ENCODE results near the gene CEP131. TPM values are rescaled to one million over a fixed set of nuclear protein-coding genes. Genes with fewer than 3 reads are reported as not detected.
A peak's percentile ranks its signal among the peaks of the same experiment; 100 is the strongest.

Gene CEP131
- total RNA-seq (10 to 100 TPM in 2 of 5 experiments, 1 to 10 TPM in 3; 8.1 to 13.0 (median 10.0) TPM), polyA plus RNA-seq (1 to 10 TPM; 2.7 to 7.6 TPM), total RNA-seq (21.4 reads per million, percentile 52 among the genes with 10 or more reads in this experiment)

GRCh38 chr17:81222906-81223761 lies at the start of gene CEP131:
Gene CEP131, minus strand, starts transcription at chr17:81222965. Its CDS starts 2,909 bp downstream, at chr17:81220056.
- H3K4me3 Mint-ChIP-seq = peak within 1 kb of the TSS; percentile 74 to 89 (median 86)
- H3K27ac Mint-ChIP-seq = peak within 1 kb of the TSS; percentile 7 to 84 (median 74)
- Histone ChIP-seq H3K36me3 (ENCODE audit: control insufficient read depth in 2 of 3, insufficient read depth in 3 of 3, low read length in 3 of 3) (peaks cover 0 to 6% (median 0%) of the 10 kb centered on the region in 3 experiments), H3K27ac (ENCODE audit: low read depth, low read length) (peak within 1 kb of the TSS; percentile 68), H3K27me3 (ENCODE audit: control insufficient read depth in 2 of 2, insufficient read depth in 2 of 2, low read length in 2 of 2) (no peaks in the 10 kb centered on the region), H3K4me3 (ENCODE audit: low read length) (peak within 1 kb of the TSS; percentile 60), H3K9me3 (ENCODE audit: control insufficient read depth in 2 of 3, low read length in 3 of 3) (no peaks in the 10 kb centered on the region), H3K4me1 (ENCODE audit: control insufficient read depth in 2 of 2, insufficient read depth in 2 of 2, low read length in 2 of 2) (peaks cover 11 to 19% of the 10 kb centered on the region in 2 donors)
- peaks cover 0 to 8% (median 4%) of the 10 kb centered on the region in 5 donors for H3K36me3 Mint-ChIP-seq
- intact Hi-C loops (cut with micrococcal nuclease) = loop anchor here (1.0 to 10.0 kb wide), 12 partner anchors 16 to 1186 kb away; partner anchors contain the start of genes NDUFAF8 (in 2 of the 2), RNF213 (in 2 of the 2), TEPSIN (in 2 of the 2) and CCDC40 (in 1 of the 2)
- ATAC-seq = peak; percentile 96
- CTCF ChIA-PET = interaction anchor here (1.0 kb wide), 1 partner anchor 200 kb away, joined by 3 read pairs; no protein-coding TSS in a partner anchor
- POLR2A ChIA-PET = interaction anchor here (0.6 to 1.3 kb wide), 6 partner anchors 12 to 954 kb away, joined by 3 to 24 read pairs (median 4); partner anchors contain the start of genes ACTG1, ARL16, HGS and NDUFAF8
- peaks cover 0 to 8% (median 0%) of the 10 kb centered on the region in 5 donors for H3K27me3 Mint-ChIP-seq
- no peaks in the 10 kb centered on the region for H3K9me3 Mint-ChIP-seq
- DNase-seq = peak; percentile 96 to 100 (median 98)
- peaks cover 13 to 24% (median 20%) of the 10 kb centered on the region in 7 donors for H3K4me1 Mint-ChIP-seq

GRCh38 chr17:81271226-81271625 lies 48.5 kb upstream of the CEP131 start:
- no peak overlapping the region for H3K4me3 ChIP-seq (ENCODE audit: low read length)
- Mint-ChIP-seq H3K4me1 (peaks cover 0 to 19% (median 12%) of the 10 kb centered on the region in 7 donors), H3K9me3 (no peaks in the 10 kb centered on the region), H3K4me3 (no peak overlapping the region), H3K27me3 (no peaks in the 10 kb centered on the region), H3K27ac (peak overlapping the region in 1 of 9 donors; percentile 62), H3K36me3 (peaks cover 6 to 39% (median 21%) of the 10 kb centered on the region in 5 donors)
- intact Hi-C loops (cut with micrococcal nuclease) = no loop called here
- no peaks in the 10 kb centered on the region for H3K4me1 ChIP-seq (ENCODE audit: control insufficient read depth in 2 of 2, insufficient read depth in 2 of 2, low read length in 2 of 2)
- no peak for ATAC-seq
- ChIA-PET CTCF (no interaction called here), POLR2A (no interaction called here)
- H3K27me3 ChIP-seq (ENCODE audit: control insufficient read depth in 2 of 2, insufficient read depth in 2 of 2, low read length in 2 of 2) = no peaks in the 10 kb centered on the region
- peaks cover 0 to 85% (median 8%) of the 10 kb centered on the region in 3 experiments for H3K36me3 ChIP-seq (ENCODE audit: control insufficient read depth in 2 of 3, insufficient read depth in 3 of 3, low read length in 3 of 3)
- H3K27ac ChIP-seq (ENCODE audit: low read depth, low read length) = no peak overlapping the region
- no peak for DNase-seq
- H3K9me3 ChIP-seq (ENCODE audit: control insufficient read depth in 2 of 3, low read length in 3 of 3) = no peaks in the 10 kb centered on the region

GRCh38 chr17:81270279-81270678 lies 47.5 kb upstream of the CEP131 start:
- DNase-seq (no peak), ATAC-seq (no peak)
- no peaks in the 10 kb centered on the region for H3K27me3 Mint-ChIP-seq
- H3K27ac Mint-ChIP-seq = no peak overlapping the region
- H3K27ac ChIP-seq (ENCODE audit: low read depth, low read length) = no peak overlapping the region
- ChIA-PET CTCF (no interaction called here), POLR2A (no interaction called here)
- peaks cover 0 to 19% (median 12%) of the 10 kb centered on the region in 7 donors for H3K4me1 Mint-ChIP-seq
- no peaks in the 10 kb centered on the region for H3K4me1 ChIP-seq (ENCODE audit: control insufficient read depth in 2 of 2, insufficient read depth in 2 of 2, low read length in 2 of 2)
- no peaks in the 10 kb centered on the region for H3K9me3 Mint-ChIP-seq
- no peaks in the 10 kb centered on the region for H3K9me3 ChIP-seq (ENCODE audit: control insufficient read depth in 2 of 3, low read length in 3 of 3)
- intact Hi-C loops (cut with micrococcal nuclease) = no loop called here
- H3K27me3 ChIP-seq (ENCODE audit: control insufficient read depth in 2 of 2, insufficient read depth in 2 of 2, low read length in 2 of 2) = no peaks in the 10 kb centered on the region
- no peak overlapping the region for H3K4me3 ChIP-seq (ENCODE audit: low read length)
- H3K4me3 Mint-ChIP-seq = no peak overlapping the region
- peaks cover 0 to 84% (median 8%) of the 10 kb centered on the region in 3 experiments for H3K36me3 ChIP-seq (ENCODE audit: control insufficient read depth in 2 of 3, insufficient read depth in 3 of 3, low read length in 3 of 3)
- peaks cover 15 to 43% (median 24%) of the 10 kb centered on the region in 5 donors for H3K36me3 Mint-ChIP-seq

- POLR2A ChIA-PET = interaction anchor here (0.5 kb wide), 1 partner anchor 18 kb away, joined by 3 read pairs; no protein-coding TSS in a partner anchor
- peak overlapping the region in 3 of 9 donors; percentile 12 to 59 (median 15) for H3K27ac Mint-ChIP-seq
- no peak for ATAC-seq
- Histone ChIP-seq H3K36me3 (ENCODE audit: control insufficient read depth in 2 of 3, insufficient read depth in 3 of 3, low read length in 3 of 3) (peaks cover 0 to 83% (median 5%) of the 10 kb centered on the region in 3 experiments), H3K4me1 (ENCODE audit: control insufficient read depth in 2 of 2, insufficient read depth in 2 of 2, low read length in 2 of 2) (no peaks in the 10 kb centered on the region), H3K4me3 (ENCODE audit: low read length) (no peak overlapping the region), H3K27me3 (ENCODE audit: control insufficient read depth in 2 of 2, insufficient read depth in 2 of 2, low read length in 2 of 2) (no peaks in the 10 kb centered on the region), H3K9me3 (ENCODE audit: control insufficient read depth in 2 of 3, low read length in 3 of 3) (no peaks in the 10 kb centered on the region), H3K27ac (ENCODE audit: low read depth, low read length) (no peak overlapping the region)
- no peak overlapping the region for H3K4me3 Mint-ChIP-seq
- peaks cover 13 to 41% (median 15%) of the 10 kb centered on the region in 5 donors for H3K36me3 Mint-ChIP-seq
- no peaks in the 10 kb centered on the region for H3K9me3 Mint-ChIP-seq
- DNase-seq = no peak
- H3K27me3 Mint-ChIP-seq = no peaks in the 10 kb centered on the region
- CTCF ChIA-PET = interaction anchor here (0.5 to 0.8 kb wide), 3 partner anchors 18 to 614 kb away, joined by 3 to 7 read pairs (median 5); no protein-coding TSS in a partner anchor
- H3K4me1 Mint-ChIP-seq = peaks cover 0 to 14% (median 4%) of the 10 kb centered on the region in 7 donors
- intact Hi-C loops (cut with micrococcal nuclease) = no loop called here
Observed at GRCh38 chr17:81267390-81268067, 44.8 kb upstream of the CEP131 start.

- DNase-seq = no peak
- ChIA-PET CTCF (no interaction called here), POLR2A (no interaction called here)
- no peaks in the 10 kb centered on the region for H3K27me3 Mint-ChIP-seq
- H3K9me3 Mint-ChIP-seq = no peaks in the 10 kb centered on the region
- Histone ChIP-seq H3K4me1 (ENCODE audit: control insufficient read depth in 2 of 2, insufficient read depth in 2 of 2, low read length in 2 of 2) (no peaks in the 10 kb centered on the region), H3K27ac (ENCODE audit: low read depth, low read length) (no peak overlapping the region), H3K27me3 (ENCODE audit: control insufficient read depth in 2 of 2, insufficient read depth in 2 of 2, low read length in 2 of 2) (no peaks in the 10 kb centered on the region), H3K4me3 (ENCODE audit: low read length) (no peak overlapping the region), H3K9me3 (ENCODE audit: control insufficient read depth in 2 of 3, low read length in 3 of 3) (no peaks in the 10 kb centered on the region), H3K36me3 (ENCODE audit: control insufficient read depth in 2 of 3, insufficient read depth in 3 of 3, low read length in 3 of 3) (peaks cover 0 to 86% (median 5%) of the 10 kb centered on the region in 3 experiments)
- no peak overlapping the region for H3K4me3 Mint-ChIP-seq
- intact Hi-C loops (cut with micrococcal nuclease) = no loop called here
- H3K4me1 Mint-ChIP-seq = peaks cover 0 to 14% (median 3%) of the 10 kb centered on the region in 7 donors
- peak overlapping the region in 1 of 9 donors; percentile 8 for H3K27ac Mint-ChIP-seq
- ATAC-seq = no peak
- peaks cover 8 to 42% (median 15%) of the 10 kb centered on the region in 5 donors for H3K36me3 Mint-ChIP-seq
Observed at GRCh38 chr17:81265576-81265975, 42.8 kb upstream of the CEP131 start.

GRCh38 chr17:81264640-81265039 lies 41.9 kb upstream of the CEP131 start:
- no peak for ATAC-seq
- intact Hi-C loops (cut with micrococcal nuclease) = no loop called here
- Mint-ChIP-seq H3K27me3 (no peaks in the 10 kb centered on the region), H3K36me3 (peaks cover 8 to 42% (median 14%) of the 10 kb centered on the region in 5 donors), H3K4me1 (peaks cover 0 to 14% (median 3%) of the 10 kb centered on the region in 7 donors), H3K27ac (no peak overlapping the region), H3K9me3 (no peaks in the 10 kb centered on the region), H3K4me3 (no peak overlapping the region)
- POLR2A ChIA-PET = no interaction called here
- no peaks in the 10 kb centered on the region for H3K4me1 ChIP-seq (ENCODE audit: control insufficient read depth in 2 of 2, insufficient read depth in 2 of 2, low read length in 2 of 2)
- DNase-seq = no peak
- no peaks in the 10 kb centered on the region for H3K27me3 ChIP-seq (ENCODE audit: control insufficient read depth in 2 of 2, insufficient read depth in 2 of 2, low read length in 2 of 2)
- no peak overlapping the region for H3K27ac ChIP-seq (ENCODE audit: low read depth, low read length)
- CTCF ChIA-PET = no interaction called here
- no peak overlapping the region for H3K4me3 ChIP-seq (ENCODE audit: low read length)
- peaks cover 0 to 86% (median 0%) of the 10 kb centered on the region in 3 experiments for H3K36me3 ChIP-seq (ENCODE audit: control insufficient read depth in 2 of 3, insufficient read depth in 3 of 3, low read length in 3 of 3)
- H3K9me3 ChIP-seq (ENCODE audit: control insufficient read depth in 2 of 3, low read length in 3 of 3) = no peaks in the 10 kb centered on the region
